HCT116 (cell line): ENCODE data around the gene TAF11L9.

Experiments used
- CEBPB ChIP-seq: IDR thresholded peaks from 2 replicates; pipeline ENCODE4 v1.6.1; 2012; ENCODE audit warnings: low read depth
- CTCF ChIP-seq, 3 experiments: fragments of 200-600 bp in 1 of 3; sonication (generic) in 1 of 3; IDR thresholded peaks in 2 of 3; conservative IDR thresholded peaks in 1 of 3; 2 replicates each; pipeline ENCODE4 v1.5.1; 2012 to 2017; ENCODE audit warnings: low read depth in 2 of 3, low read length in 2 of 3, antibody characterized with exemption in 1 of 3, borderline replicate concordance in 1 of 3, control low read depth in 1 of 3, mild to moderate bottlenecking in 1 of 3, mixed read lengths in 1 of 3, mixed run types in 1 of 3, moderate library complexity in 1 of 3; ENCODE audit not compliant: insufficient read depth in 1 of 3
- EGR1 ChIP-seq: IDR thresholded peaks from 2 replicates; pipeline ENCODE4 v1.6.1; 2012; ENCODE audit warnings: low read depth
- POLR2A ChIP-seq: IDR thresholded peaks from 2 replicates; pipeline ENCODE4 v1.7.0; 2011; ENCODE audit warnings: borderline replicate concordance; ENCODE audit not compliant: insufficient read depth, insufficient read length; ENCODE audit errors: extremely low read depth
- POLR2AphosphoS5 ChIP-seq: IDR thresholded peaks from 2 replicates; pipeline ENCODE4 v1.6.1; 2011; ENCODE audit warnings: mild to moderate bottlenecking, low read depth, low read length, moderate library complexity
- REST ChIP-seq: IDR thresholded peaks from 2 replicates; pipeline ENCODE4 v1.6.1; 2012; ENCODE audit warnings: low read depth
- YY1 ChIP-seq: IDR thresholded peaks from 2 replicates; pipeline ENCODE4 v1.6.1; 2011; ENCODE audit warnings: low read length, low read depth, moderate library complexity, mild to moderate bottlenecking; ENCODE audit not compliant: insufficient replicate concordance; ENCODE audit errors: extremely low read depth
- ZBTB33 ChIP-seq: IDR thresholded peaks from 2 replicates; pipeline ENCODE4 v1.6.1; 2011; ENCODE audit warnings: mild to moderate bottlenecking, low read length, moderate library complexity; ENCODE audit not compliant: insufficient replicate concordance; ENCODE audit errors: extremely low read depth
- ZFX ChIP-seq: fragments of 450-650 bp; IDR thresholded peaks from 2 replicates; pipeline ENCODE4 v1.6.1; 2017
- ZNF274 ChIP-seq: fragments of 200-500 bp; sonication (Bioruptor generic); IDR thresholded peaks from 2 replicates; pipeline ENCODE4 v1.6.1; 2014; ENCODE audit warnings: mild to moderate bottlenecking, low read depth, low read length, inconsistent platforms

GRCh38 chr5:17619354-17619753 lies 25.2 kb upstream of the TAF11L9 start:
- TF ChIP-seq POLR2AphosphoS5 = no peak
- TF ChIP-seq REST = no peak
- no peak for TF ChIP-seq ZBTB33
- no peak for TF ChIP-seq EGR1
- no peak for TF ChIP-seq CTCF (IDR thresholded peaks at IDR 0.05 in 2 of 3, conservative IDR thresholded peaks at IDR 0.05 in 1 of 3; ENCODE audit: borderline replicate concordance in 1 of 3, insufficient read depth in 1 of 3, low read depth in 2 of 3, low read length in 2 of 3)
- TF ChIP-seq ZFX = no peak
- TF ChIP-seq ZNF274 = no peak
- TF ChIP-seq YY1 = no peak
- TF ChIP-seq POLR2A = no peak
- no peak for TF ChIP-seq CEBPB
